VCaP (cell line): Measurements from ENCODE around the gene CAB39.
A peak's percentile ranks its signal among the peaks of the same experiment; 100 is the strongest.

Experiments
- H3K27ac ChIP-seq: fragments of 450-650 bp; 2 replicates; pipeline ENCODE4 v1.5.1; 2017
- CTCF ChIP-seq: fragments of 450-650 bp; conservative IDR thresholded peaks from 2 replicates; pipeline ENCODE4 v1.5.1; 2017; ENCODE audit warnings: mild to moderate bottlenecking, moderate library complexity

Gene CAB39

GRCh38 chr2:230684270-230685168 is 28.1 kb upstream of the CAB39 start:
- TF ChIP-seq CTCF, result no peak
- H3K27ac ChIP-seq, result no peak overlapping the region

GRCh38 chr2:230685178-230685577 is 27.5 kb upstream of the CAB39 start:
- no peak for TF ChIP-seq CTCF
- no peak overlapping the region for H3K27ac ChIP-seq

GRCh38 chr2:230687498-230687897 is 25.1 kb upstream of the CAB39 start:
- H3K27ac ChIP-seq, result no peak overlapping the region
- no peak for TF ChIP-seq CTCF

GRCh38 chr2:230688490-230688889 is 24.2 kb upstream of the CAB39 start:
- TF ChIP-seq CTCF, result no peak
- H3K27ac ChIP-seq, result no peak overlapping the region

DNA sequence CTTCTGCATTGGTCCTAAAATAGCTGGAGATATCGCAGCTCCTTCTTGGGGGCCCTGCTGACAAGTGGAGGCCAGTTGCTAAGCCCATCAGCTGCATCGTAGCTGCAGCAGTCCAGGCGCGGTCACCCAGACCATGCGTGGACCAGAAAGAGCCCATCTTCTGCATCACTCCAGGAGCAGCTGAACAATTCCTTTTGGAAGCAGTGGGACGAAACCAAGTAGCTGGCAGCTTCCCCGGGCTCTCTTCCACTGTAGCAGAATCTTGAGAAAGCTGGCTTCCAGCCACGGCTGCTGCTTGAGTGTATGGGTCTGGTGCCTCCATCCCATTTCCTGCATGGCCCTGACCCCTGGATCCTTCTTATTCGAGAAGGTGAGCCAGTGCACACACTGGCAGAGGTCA is 22.2 kb upstream of the CAB39 start:
- no peak for TF ChIP-seq CTCF
- peak overlapping the region; percentile 10; the same call in 1 of the 2 replicates for H3K27ac ChIP-seq

DNA sequence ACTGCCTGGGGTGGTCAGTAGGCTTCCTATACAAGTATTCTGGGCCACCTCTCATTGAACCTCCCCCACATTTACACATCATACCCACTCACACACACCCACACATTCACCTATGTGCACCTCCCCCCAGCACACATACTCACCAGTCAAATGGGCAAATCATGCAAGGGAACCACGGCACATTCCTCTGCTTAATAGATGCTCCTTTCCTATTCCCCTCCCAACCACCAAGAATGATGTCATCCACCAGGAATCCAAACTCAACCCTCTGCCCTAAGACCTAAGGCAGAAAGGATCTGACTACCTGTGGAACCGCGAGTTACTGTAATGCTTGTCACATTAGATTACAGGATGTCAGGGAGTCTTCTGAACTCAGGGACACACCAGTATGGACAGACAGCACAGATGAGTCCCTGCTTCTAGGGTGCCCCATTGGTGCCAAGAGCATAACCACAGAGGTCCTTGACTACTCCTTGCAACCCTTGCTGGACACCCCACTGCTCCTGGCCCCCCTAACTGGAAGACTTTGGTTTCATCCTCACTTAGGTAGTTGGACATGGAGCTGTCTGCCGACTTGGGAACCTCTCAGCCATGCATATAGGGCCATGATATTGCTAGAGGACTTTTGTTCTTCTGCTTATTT is 21.5 kb upstream of the CAB39 start:
- peak overlapping the region; percentile 10; the same call in 1 of the 2 replicates for H3K27ac ChIP-seq
- TF ChIP-seq CTCF, result no peak

DNA sequence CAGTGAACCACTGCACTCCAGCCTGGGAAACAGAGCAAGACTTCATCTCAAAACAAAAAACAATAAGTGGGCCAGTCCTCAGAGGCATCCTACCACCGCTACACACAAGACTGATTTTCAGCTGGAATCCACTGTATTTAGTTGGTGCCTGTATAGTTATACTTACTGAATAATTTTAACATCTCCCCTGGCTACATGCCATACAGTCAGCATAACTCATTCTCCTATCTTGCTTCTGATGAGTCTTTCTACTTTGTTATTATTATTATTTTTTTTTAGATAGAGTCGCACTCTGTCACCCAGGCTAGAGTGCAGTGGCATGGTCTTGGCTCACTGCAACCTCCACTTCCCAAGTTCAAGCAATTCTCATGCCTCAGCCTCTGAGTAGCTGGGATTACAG is 19.9 kb upstream of the CAB39 start:
- no peak overlapping the region for H3K27ac ChIP-seq
- TF ChIP-seq CTCF, result no peak
